IMR-90 (cell line): ENCODE data around the gene C10orf88.

ENCODE experiments used
- CTCF ChIP-seq: conservative IDR thresholded peaks from 2 replicates; pipeline ENCODE4 v1.5.1; 2012; ENCODE audit warnings: mild to moderate bottlenecking, low read depth, low read length, improper control_type of control experiment
- POLR2A ChIP-seq: IDR thresholded peaks from 2 replicates; pipeline ENCODE4 v1.6.1; 2012; ENCODE audit warnings: mild to moderate bottlenecking, low read depth, low read length
- RAD21 ChIP-seq: IDR thresholded peaks from 2 replicates; pipeline ENCODE4 v1.6.1; 2012; ENCODE audit warnings: low read length, improper control_type of control experiment

DNA sequence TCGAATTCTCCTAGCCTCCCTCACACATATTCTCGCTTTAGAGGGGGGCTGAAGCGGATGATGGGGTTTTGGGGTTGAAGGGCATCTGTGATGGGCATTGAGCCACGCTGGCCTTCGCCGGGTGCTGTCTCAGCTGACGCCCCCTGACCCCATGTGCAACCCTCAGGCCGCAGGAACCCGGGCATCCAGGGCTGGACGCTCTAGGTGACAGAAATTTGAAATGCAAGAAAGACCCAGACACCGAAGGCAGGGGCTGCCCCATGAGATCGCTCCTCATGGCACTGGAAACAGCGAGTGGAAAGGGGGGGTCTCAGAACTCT is 664 bp upstream of the C10orf88 start:
- TF ChIP-seq RAD21 (no peak), POLR2A (no peak), CTCF (no peak)
